ENCODE results near the gene TSTD2. TPM values are rescaled to one million over a fixed set of nuclear protein-coding genes. Genes with fewer than 3 reads are reported as not detected.
"Not testable (repeated sequence)": the region's sequence is repeated elsewhere in the genome, so short reads cannot be mapped to it uniquely, and the experiment has no call there.

The TSTD2 gene
- total and polyA plus RNA-seq, 4 donors = 5.8 to 27.2 (median 18.1) TPM

DNA sequence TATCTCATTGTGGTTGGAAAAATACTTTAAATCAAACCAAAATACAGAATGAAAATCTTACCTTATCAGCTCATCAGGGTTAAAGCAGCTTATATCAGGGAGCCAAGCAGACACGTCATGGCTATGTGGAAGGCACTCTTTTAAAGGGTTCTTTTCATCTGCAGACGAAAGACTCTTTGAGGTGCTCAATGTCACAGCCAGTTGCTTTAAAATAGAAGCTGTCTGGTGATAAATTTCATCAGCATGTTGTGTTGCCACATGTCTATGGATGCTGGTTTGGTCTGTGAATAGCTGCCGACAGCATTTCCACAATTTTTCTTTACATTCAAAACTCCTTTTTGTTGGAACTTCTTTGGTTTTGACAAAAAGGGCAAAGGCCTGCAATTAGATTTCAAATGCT lies 7.5 kb downstream of the TSTD2 start:
- DNase-seq = no peak
- Histone ChIP-seq H3K4me3 (ENCODE audit: low read length in 2 of 2) (no peak overlapping the region), H3K36me3 (ENCODE audit: control insufficient read depth in 1 of 2, insufficient read depth in 2 of 2, low read length in 1 of 2) (peaks cover 7 to 8% of the 10 kb centered on the region in 2 donors), H3K27ac (ENCODE audit: low read depth in 1 of 2, low read length in 2 of 2) (no peak overlapping the region), H3K4me1 (ENCODE audit: control insufficient read depth in 1 of 2, insufficient read depth in 2 of 2, low read length in 2 of 2) (peaks cover 0 to 3% of the 10 kb centered on the region in 2 donors), H3K27me3 (ENCODE audit: control insufficient read depth in 1 of 2, insufficient read depth in 2 of 2, low read length in 1 of 2) (no peaks in the 10 kb centered on the region), H3K9me3 (ENCODE audit: control insufficient read depth, low read length) (no peaks in the 10 kb centered on the region)
- WGBS, 2 donors = 63 to 71% methylated on average over 3 of the region's 3 CpGs
- intact Hi-C loops (cut with DNase I) = no loop called here
- no peak for ATAC-seq (ENCODE audit: low FRiP score)

DNA sequence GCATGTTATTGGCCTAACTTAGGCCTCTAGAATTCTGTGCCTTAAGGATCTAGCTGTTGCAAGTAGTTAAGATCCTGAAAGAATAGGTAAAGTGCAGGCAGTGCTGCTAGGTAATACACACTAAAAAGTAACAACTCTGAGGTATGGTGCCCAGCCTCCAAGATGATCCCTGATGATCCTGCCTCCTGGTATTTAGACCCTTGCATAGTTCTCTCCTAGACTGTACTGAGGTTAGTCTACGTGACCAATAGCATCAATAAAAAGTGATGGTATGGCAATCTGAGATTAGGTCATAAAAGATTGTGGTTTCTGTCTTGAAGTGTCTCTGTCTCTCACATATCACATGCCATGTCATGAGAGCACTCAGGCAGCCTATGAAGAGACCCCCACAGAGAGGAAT lies 9.2 kb downstream of the TSTD2 start:
- Histone ChIP-seq H3K36me3 (ENCODE audit: control insufficient read depth in 1 of 2, insufficient read depth in 2 of 2, low read length in 1 of 2) (peaks cover 7 to 8% of the 10 kb centered on the region in 2 donors), H3K4me1 (ENCODE audit: control insufficient read depth in 1 of 2, insufficient read depth in 2 of 2, low read length in 2 of 2) (peaks cover 0 to 3% of the 10 kb centered on the region in 2 donors), H3K9me3 (ENCODE audit: control insufficient read depth, low read length) (no peaks in the 10 kb centered on the region), H3K27me3 (ENCODE audit: control insufficient read depth in 1 of 2, insufficient read depth in 2 of 2, low read length in 1 of 2) (no peaks in the 10 kb centered on the region), H3K4me3 (ENCODE audit: low read length in 2 of 2) (no peak overlapping the region), H3K27ac (ENCODE audit: low read depth in 1 of 2, low read length in 2 of 2) (no peak overlapping the region)
- no peak for DNase-seq
- 87 to 94% methylated on average over 1 of the region's 1 CpG for WGBS, 2 donors
- ATAC-seq (ENCODE audit: low FRiP score) = no peak
- intact Hi-C loops (cut with DNase I) = no loop called here

DNA sequence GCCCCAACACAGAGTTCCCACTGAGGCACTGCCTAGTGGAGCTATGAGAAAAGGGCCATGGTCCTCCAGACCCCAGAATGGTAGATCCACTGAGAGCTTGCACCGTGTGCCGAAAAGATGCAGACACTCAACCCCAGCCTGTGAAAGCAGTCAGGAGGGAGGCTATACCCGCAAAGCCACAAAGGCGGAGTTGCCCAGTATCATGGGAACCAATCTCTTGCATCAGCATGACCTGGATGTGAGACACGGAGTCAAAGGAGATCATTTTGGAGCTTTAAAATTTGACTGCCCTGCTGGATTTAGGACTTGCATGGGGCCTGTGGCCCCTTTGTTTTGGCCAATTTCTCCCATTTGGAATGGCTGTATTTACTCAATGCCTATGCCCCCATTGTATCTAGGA lies 10.7 kb downstream of the TSTD2 start:
- ATAC-seq (ENCODE audit: low FRiP score) = not testable (repeated sequence)

DNA sequence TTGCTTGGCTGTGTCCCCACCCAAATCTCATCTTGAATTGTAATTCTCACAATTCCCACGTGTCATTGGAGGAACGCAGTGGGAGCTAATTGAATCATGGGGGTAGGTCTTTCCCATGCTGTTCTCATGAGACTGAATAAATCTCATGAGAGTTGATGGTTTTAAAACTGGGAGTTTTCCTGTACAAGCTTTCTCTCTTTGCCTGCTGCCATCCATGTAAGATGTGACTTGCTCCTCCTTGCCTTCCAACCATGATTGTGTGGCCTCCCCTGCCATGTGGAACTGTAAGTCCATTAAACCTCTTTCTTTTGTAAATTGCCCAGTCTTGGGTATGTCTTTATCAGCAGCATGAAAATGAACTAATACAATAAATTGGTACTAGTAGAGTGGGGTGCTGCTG lies 13.1 kb downstream of the TSTD2 start:
- DNase-seq; H3K9me3 ChIP-seq (ENCODE audit: control insufficient read depth, low read length); H3K4me3 ChIP-seq (ENCODE audit: low read length in 2 of 2); H3K36me3 ChIP-seq (ENCODE audit: control insufficient read depth in 1 of 2, insufficient read depth in 2 of 2, low read length in 1 of 2); ATAC-seq (ENCODE audit: low FRiP score); intact Hi-C loops (cut with DNase I); H3K27me3 ChIP-seq (ENCODE audit: control insufficient read depth in 1 of 2, insufficient read depth in 2 of 2, low read length in 1 of 2); H3K27ac ChIP-seq (ENCODE audit: low read depth in 1 of 2, low read length in 2 of 2); H3K4me1 ChIP-seq (ENCODE audit: control insufficient read depth in 1 of 2, insufficient read depth in 2 of 2, low read length in 2 of 2): not testable (repeated sequence)
- 92 to 96% methylated on average over 2 of the region's 2 CpGs for WGBS, 2 donors

More for the DNA sequence above, 10.7 kb downstream of the TSTD2 start:
- H3K27ac ChIP-seq (ENCODE audit: low read depth in 1 of 2, low read length in 2 of 2); H3K9me3 ChIP-seq (ENCODE audit: control insufficient read depth, low read length); DNase-seq; intact Hi-C loops (cut with DNase I); H3K27me3 ChIP-seq (ENCODE audit: control insufficient read depth in 1 of 2, insufficient read depth in 2 of 2, low read length in 1 of 2); H3K4me3 ChIP-seq (ENCODE audit: low read length in 2 of 2); H3K4me1 ChIP-seq (ENCODE audit: control insufficient read depth in 1 of 2, insufficient read depth in 2 of 2, low read length in 2 of 2); H3K36me3 ChIP-seq (ENCODE audit: control insufficient read depth in 1 of 2, insufficient read depth in 2 of 2, low read length in 1 of 2): not testable (repeated sequence)
- 94 to 96% methylated on average over 5 of the region's 5 CpGs for WGBS, 2 donors

DNA sequence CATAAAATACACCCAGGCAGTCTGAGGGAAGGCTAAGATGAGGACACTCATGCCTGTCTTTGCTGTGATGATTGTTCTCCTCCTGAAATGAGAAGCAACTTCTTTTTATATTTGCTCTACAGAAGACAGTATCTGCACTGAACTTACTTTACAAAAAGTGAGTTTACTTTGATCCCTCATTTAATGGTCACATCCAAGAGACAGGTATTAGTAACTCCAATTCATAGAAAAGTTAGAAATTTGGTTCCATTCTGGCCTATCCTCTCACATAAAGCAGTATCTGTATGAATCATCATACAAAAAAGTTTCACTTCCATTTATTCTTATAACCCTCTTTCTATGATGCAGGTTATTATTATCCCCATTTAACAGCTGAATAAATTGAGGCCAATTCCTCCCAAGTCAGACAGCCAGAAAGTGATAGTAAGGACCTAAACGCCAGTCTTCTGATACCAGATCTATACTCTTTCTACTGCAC lies 15.2 kb downstream of the TSTD2 start:
- H3K36me3 ChIP-seq (ENCODE audit: control insufficient read depth in 1 of 2, insufficient read depth in 2 of 2, low read length in 1 of 2) = peaks cover 2% of the 10 kb centered on the region in 2 donors

DNA sequence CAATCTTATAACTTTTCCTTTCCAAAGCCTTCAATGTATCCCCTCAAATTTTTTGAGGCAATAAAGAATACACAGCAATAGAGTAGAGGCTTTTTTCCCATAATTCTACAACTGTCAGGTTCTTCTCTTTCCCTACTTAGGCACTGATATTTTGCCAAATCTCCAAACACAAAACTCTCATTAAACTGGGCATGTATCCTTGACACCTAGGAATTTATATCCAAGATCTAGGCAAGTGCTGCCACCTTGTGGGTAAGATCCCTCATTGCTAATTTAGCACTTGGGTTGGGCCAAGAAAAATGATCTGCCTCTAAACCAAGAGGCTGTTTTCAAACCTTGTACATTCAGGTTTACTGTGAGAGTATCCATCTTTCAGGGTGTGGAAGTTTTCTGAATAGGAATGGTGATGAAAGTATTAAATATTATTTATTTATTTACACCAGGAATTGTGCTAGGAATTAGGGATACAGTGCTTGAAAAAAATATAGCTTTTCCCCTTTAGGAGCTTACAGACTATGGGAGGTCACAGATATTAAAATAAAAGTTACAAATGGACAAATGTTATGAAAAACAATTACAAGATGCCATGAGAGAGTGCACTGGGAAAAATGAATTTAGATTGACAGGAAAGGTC lies 17.6 kb downstream of the TSTD2 start:
- Histone ChIP-seq H3K27ac (ENCODE audit: low read depth in 1 of 2, low read length in 2 of 2) (no peak overlapping the region), H3K4me1 (ENCODE audit: control insufficient read depth in 1 of 2, insufficient read depth in 2 of 2, low read length in 2 of 2) (no peaks in the 10 kb centered on the region), H3K9me3 (ENCODE audit: control insufficient read depth, low read length) (no peaks in the 10 kb centered on the region), H3K27me3 (ENCODE audit: control insufficient read depth in 1 of 2, insufficient read depth in 2 of 2, low read length in 1 of 2) (no peaks in the 10 kb centered on the region), H3K36me3 (ENCODE audit: control insufficient read depth in 1 of 2, insufficient read depth in 2 of 2, low read length in 1 of 2) (peaks cover 0 to 2% of the 10 kb centered on the region in 2 donors), H3K4me3 (ENCODE audit: low read length in 2 of 2) (no peak overlapping the region)
- intact Hi-C loops (cut with DNase I) = loop anchor here (1.0 to 5.0 kb wide), 2 partner anchors 147 to 208 kb away; no protein-coding TSS in a partner anchor
- peak; percentile 86 for ATAC-seq (ENCODE audit: low FRiP score)
- DNase-seq = peak in 1 of 2 donors; percentile 53

More for the DNA sequence above, 15.2 kb downstream of the TSTD2 start:
- Histone ChIP-seq H3K27me3 (ENCODE audit: control insufficient read depth in 1 of 2, insufficient read depth in 2 of 2, low read length in 1 of 2) (no peaks in the 10 kb centered on the region), H3K9me3 (ENCODE audit: control insufficient read depth, low read length) (no peaks in the 10 kb centered on the region), H3K27ac (ENCODE audit: low read depth in 1 of 2, low read length in 2 of 2) (no peak overlapping the region), H3K4me3 (ENCODE audit: low read length in 2 of 2) (no peak overlapping the region), H3K4me1 (ENCODE audit: control insufficient read depth in 1 of 2, insufficient read depth in 2 of 2, low read length in 2 of 2) (no peaks in the 10 kb centered on the region)
- ATAC-seq (ENCODE audit: low FRiP score) = no peak
- DNase-seq = no peak
- intact Hi-C loops (cut with DNase I) = loop anchor here in 1 of 2 donors (5.0 kb wide), 1 partner anchor 211 kb away; no protein-coding TSS in a partner anchor
- WGBS, 2 donors = 87% methylated on average over 1 of the region's 1 CpG

DNA sequence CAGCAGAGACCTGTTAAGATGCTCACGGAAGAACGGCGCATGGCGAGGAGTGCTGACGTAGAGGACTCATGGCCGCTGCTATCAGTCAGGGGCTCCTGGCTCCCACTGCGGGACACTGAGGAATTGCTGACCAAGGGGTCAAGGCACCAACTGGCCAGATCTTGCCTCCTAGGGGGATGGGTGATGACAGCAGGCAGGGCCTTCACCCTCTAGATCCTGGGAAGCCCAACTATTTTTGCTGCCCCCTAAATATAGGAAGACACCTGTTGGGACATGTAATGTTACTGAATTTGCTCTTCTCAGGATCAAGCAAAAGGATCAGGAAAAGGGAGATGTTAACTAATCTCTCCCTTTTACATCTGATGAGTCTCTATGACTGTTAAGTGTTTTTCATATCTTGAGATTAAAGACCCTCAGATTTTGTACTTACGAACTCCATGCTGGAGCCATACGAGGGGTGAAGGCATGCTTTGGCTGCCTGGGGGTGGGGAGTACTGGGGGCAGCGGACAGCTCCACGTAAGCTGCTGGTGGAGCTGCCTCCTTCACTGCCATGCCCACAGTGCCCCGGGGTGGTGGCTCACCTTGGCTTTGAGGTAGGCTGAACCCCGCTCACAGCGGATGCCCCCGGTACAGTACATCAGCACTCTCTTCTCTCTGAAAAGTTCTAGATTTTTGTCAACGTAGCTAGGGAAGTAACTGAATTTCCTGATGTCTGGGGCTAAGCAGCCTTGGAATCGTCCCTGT lies 28.1 kb downstream of the TSTD2 start:
- WGBS, 2 donors = 89 to 90% methylated on average over 17 of the region's 17 CpGs
- intact Hi-C loops (cut with DNase I) = no loop called here
- no peaks in the 10 kb centered on the region for H3K9me3 ChIP-seq (ENCODE audit: control insufficient read depth, low read length)
- H3K27me3 ChIP-seq (ENCODE audit: control insufficient read depth in 1 of 2, insufficient read depth in 2 of 2, low read length in 1 of 2) = no peaks in the 10 kb centered on the region
- H3K4me3 ChIP-seq (ENCODE audit: low read length in 2 of 2) = no peak overlapping the region
- DNase-seq = no peak
- H3K4me1 ChIP-seq (ENCODE audit: control insufficient read depth in 1 of 2, insufficient read depth in 2 of 2, low read length in 2 of 2) = no peaks in the 10 kb centered on the region
- no peak for ATAC-seq (ENCODE audit: low FRiP score)
- H3K36me3 ChIP-seq (ENCODE audit: control insufficient read depth in 1 of 2, insufficient read depth in 2 of 2, low read length in 1 of 2) = peaks cover 8% of the 10 kb centered on the region in 2 donors
- no peak overlapping the region for H3K27ac ChIP-seq (ENCODE audit: low read depth in 1 of 2, low read length in 2 of 2)

DNA sequence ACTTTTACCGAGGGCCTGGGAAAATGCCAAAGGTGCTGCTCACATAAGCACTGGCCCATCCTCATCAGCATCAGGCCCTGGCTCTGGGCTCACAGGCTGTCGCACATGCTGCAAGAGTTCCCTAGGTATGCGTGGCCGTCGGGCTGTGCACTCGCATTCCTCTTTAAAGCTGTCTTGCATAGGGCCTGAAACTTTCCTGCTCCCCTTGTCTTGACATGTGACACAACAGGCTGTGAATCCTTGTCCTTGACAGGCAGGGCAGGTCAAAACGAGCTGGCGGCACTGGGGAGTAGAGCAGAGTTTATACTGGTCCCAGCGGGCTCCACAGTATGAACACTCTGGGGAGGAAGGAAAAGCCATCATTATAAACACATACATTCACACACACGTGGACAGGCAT lies 30.7 kb downstream of the TSTD2 start:
- Histone ChIP-seq H3K27ac (ENCODE audit: low read depth in 1 of 2, low read length in 2 of 2) (no peak overlapping the region), H3K4me3 (ENCODE audit: low read length in 2 of 2) (no peak overlapping the region), H3K4me1 (ENCODE audit: control insufficient read depth in 1 of 2, insufficient read depth in 2 of 2, low read length in 2 of 2) (peaks cover 0 to 3% of the 10 kb centered on the region in 2 donors), H3K36me3 (ENCODE audit: control insufficient read depth in 1 of 2, insufficient read depth in 2 of 2, low read length in 1 of 2) (peaks cover 5 to 8% of the 10 kb centered on the region in 2 donors), H3K9me3 (ENCODE audit: control insufficient read depth, low read length) (no peaks in the 10 kb centered on the region), H3K27me3 (ENCODE audit: control insufficient read depth in 1 of 2, insufficient read depth in 2 of 2, low read length in 1 of 2) (no peaks in the 10 kb centered on the region)
- DNase-seq (no peak), ATAC-seq (ENCODE audit: low FRiP score) (no peak)
- 81% methylated on average over 10 of the region's 10 CpGs for WGBS, 2 donors
- intact Hi-C loops (cut with DNase I) = no loop called here
